NCI-H1092 treated with DMSO at 0.1 percent for 48 hours (cell line): ENCODE measurements around the gene SEC14L1.
"Not testable (repeated sequence)": the region's sequence is repeated elsewhere in the genome, so short reads cannot be mapped to it uniquely, and the experiment has no call there.

Source experiments
- DNase-seq: peaks from one replicate; lab custom pipeline; 2025; lab: John Stamatoyannopoulos, UW

Gene SEC14L1

GRCh38 chr17:77141846-77142449 is 1.2 kb downstream of the SEC14L1 start:
- no peak for DNase-seq

DNA sequence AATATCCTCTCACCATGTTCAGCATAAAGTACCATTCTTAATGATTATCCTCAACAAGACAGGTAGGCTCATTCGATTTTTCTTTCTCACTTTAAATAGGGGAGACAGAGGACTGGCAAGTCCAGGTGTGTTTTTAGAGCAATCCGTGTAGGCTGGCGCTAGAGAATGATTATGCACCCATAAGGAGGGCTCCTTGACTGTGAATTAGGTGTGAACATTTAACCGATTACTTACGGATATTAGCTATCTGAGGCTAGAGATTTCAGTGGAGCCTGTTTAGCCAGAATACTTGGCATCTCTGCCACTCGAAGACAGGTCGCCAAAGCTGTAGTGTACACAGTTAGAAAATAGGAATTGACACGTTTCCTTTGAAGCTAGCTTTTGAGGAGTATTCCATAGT is 1.9 kb downstream of the SEC14L1 start:
- no peak for DNase-seq

DNA sequence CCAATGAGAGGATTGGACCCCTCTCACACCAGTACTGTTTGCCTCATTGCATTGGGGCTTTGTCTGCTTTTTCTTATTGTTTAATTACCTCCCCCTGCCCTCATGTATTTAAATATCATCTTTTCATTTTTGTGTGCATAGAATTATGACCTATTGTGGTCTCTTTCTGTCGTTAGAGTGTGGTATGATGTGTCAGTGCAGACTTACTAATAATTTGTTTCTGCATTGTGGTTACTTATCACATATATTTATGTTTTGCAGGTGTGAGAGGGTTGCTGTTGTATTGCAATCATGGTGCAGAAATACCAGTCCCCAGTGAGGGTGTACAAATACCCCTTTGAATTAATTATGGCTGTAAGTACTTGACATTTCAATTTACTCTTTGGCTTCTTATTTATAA is 2.5 kb downstream of the SEC14L1 start:
- no peak for DNase-seq

DNA sequence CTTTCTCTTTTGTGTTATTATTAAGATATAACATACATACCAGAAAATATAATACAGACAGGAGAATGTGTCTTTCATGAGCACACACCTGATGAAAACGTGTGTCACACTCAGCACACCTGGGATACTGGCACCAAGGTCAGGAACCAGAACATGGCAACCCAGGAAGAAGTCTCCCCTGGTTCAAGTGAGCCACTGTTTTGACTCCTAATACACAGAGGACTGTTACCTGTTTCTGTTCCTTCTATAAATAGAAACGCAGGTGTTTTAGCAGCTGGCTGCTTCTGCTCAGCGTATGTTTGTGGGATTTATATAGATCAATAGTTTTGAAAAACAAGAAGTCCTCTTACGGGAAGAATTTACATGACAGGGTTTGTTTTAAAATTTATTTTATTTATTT is 3.5 kb downstream of the SEC14L1 start:
- no peak for DNase-seq

GRCh38 chr17:77145224-77145611 is 4.4 kb downstream of the SEC14L1 start:
- DNase-seq, result no peak

DNA sequence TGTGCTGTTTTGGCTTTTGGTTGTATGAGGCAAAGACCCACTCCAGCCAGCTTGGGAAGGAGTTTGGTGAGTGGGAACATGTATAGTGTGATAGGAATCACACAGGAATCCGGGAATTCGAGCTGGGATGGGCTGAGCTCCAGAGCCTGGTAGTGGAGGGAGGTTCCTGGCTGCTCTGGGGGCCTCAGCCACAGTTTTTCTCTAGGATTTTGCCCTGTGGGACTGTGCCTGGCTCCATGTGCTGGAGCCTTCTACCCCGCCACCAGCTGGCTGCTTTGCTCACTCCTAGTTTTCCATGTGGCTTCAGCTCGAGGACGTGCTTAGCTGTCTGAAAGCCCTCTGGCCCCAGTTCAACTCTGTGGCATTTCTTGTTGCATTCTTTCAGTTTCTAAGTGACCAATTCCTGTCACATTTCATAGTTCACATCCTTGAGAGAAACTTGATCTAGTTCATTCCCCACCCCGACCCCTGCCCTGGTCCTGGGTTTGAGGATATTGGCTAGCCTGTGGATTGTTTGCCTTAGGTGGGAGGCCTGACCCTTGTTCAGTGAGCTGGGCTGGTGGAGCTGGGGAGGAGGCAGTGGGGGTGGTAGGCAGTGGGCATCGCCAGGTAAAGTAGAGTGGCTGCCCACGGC is 5.0 kb downstream of the SEC14L1 start:
- DNase-seq, result no peak

DNA sequence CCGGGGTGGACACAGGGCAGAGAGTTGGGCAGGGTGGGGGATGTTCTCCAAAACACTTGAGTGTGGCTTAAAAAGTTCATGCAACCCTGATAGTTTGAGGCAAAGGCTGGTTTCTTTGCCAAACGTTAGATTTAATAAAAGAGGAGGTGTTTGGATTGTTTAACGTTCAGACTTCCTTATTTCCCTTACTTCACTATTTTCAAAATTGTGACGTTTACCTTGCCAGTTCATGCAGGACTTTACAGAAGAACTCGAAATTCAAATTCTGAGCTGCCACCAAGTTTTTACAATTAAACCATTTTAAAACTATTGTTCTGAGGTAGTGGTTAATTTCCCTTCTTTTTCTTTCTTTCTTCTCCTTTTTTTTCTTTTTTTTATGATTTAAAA is 5.5 kb downstream of the SEC14L1 start:
- DNase-seq, result no peak

DNA sequence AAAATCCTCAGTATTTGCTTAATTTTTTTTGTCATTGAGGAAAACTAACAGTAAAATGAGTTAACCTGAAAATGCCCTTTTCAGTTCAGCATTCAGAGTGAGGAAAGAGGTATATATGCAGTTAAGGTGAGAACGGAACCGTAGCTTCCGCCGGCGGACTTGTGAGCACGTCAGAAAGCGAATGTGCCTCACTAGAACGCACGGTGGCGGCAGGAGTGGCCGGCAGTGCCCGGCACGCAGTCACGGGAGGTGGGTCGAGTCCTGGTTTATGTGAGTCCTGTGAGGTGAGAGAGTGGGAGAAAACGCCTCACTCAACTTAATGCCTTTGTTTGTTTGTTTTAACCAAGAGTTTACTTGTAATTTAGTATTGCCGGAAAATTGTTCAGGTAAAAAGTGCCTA is 6.1 kb downstream of the SEC14L1 start:
- DNase-seq, result no peak

GRCh38 chr17:77147357-77147801 is 6.6 kb downstream of the SEC14L1 start:
- DNase-seq, result no peak

- no peak for DNase-seq
Measured at GRCh38 chr17:77148077-77148939, 7.5 kb downstream of the SEC14L1 start.

- DNase-seq, result no peak
Measured at GRCh38 chr17:77148940-77149510, 8.3 kb downstream of the SEC14L1 start.

DNA sequence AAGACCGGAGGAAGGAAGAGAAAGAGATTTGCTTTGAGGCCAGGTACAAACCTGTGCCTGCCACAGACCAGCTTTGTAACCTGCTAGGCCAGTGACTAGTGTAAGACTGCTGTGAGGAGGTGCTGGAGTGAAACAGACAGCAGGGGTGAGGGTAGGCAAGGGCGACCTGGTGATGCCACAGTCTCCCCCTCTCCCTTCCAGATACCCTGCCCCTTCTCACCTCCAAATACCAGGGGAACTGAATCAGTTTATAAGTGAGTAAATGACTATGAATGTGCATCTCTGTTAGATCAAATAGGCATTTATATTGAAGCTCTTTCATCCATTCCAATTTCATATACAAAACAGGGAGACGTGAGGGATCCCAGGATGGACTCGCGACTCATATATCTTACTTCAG is 9.4 kb downstream of the SEC14L1 start:
- DNase-seq, result no peak

- DNase-seq, result no peak
Measured at GRCh38 chr17:77151186-77151585, 10.4 kb downstream of the SEC14L1 start.

DNA sequence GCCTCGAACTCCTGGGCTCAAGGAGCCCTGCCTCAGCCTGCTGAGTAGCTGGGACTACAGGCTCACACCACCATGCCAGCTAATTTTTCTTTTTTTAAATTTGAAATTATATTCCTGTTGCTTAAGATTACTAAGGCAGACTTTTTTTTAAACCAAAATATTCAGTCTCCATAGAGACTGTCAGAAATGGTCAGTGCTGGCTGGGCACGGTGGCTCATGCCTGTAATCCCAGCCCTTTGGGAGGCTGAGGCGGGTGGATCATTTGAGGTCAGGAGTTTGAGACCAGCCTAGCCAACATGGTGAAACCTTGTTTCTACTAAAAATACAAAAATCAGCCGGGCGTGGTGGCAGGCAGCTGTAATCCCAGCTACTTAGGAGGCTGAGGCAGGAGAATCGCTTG is 11.3 kb downstream of the SEC14L1 start:
- not testable (repeated sequence) for DNase-seq

DNA sequence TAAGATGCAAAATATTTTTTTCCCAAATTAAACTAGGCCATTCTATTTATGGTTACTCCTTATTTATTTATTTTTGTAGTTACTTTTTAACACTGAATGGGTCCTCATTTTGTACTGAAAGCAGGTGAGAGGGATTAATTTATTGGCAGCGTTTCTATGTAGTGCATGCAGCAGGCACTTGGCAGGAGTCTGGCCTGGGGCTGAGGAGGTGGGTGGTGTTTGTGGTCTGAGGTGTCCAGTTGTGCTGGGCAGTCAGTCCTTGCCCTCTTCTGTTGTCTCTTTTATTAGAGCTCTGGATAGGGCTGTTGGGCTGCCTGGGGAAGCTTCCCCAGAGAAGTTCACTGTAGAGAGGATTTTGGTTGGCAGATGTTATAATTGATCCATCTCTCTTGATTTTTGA is 12.7 kb downstream of the SEC14L1 start:
- peak; percentile 43 for DNase-seq

DNA sequence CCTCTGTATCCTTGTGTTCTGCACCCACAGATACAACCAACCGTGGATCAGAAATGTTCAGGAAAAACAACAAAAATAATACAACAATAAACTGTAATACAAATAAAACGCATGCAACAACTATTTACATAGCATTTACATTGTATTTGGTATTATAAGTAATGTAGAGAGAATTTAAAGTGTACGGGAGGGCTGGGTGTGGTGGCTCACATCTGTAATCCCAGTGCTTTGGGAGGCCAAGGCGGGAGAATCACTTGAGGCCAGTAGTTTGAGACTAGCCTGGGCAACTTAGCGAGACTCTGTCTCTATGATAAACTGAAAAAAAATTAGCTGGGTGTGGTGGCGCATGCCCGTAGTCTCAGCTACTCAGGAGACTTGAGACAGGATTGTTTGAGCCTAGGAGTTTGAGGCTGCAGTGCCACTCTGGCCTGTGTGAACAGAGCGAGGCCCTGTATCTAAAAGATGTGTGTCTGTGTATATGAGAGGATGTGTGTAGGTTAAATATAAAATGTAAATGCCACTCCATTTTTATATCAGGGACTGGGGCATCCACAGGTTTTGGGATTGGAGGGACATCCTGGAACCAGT is 13.3 kb downstream of the SEC14L1 start:
- no peak for DNase-seq

DNA sequence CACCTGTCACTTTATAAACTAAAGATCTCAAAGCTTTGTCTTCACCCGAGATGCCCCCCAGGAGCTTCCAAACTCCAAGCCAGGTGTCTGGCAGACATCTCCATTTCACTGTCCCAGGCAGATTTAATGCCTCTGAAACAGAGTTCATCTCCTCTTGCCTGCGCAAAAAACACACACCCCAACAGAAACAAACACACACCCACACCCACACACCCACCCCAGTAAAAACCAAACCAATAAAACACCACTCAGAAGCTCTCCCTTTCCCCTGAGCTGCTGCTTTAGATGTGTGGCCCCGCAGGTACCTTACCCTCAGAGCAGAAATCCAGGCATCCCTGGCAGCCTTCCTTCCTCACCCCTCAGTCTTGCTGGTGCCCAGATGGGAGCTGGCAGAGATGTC is 14.4 kb downstream of the SEC14L1 start:
- no peak for DNase-seq

DNA sequence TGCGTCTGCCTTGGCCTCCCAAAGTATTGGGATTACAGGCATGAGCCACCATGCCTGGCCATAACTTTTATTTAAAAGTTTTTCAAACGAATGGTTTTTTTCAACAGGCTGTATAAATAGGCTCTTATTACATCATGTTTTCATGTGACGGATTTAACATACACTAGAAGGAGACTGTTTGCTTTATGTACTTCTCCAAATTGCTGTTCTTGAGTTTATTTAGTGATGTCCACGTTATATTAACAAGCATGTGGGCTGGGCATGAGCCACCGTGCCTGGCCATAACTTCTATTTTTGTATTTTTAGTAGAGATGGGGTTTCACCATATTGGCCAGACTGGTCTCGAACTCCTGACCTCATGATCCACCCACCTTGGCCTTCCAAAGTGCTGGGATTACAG is 17.0 kb downstream of the SEC14L1 start:
- DNase-seq, result not testable (repeated sequence)

DNA sequence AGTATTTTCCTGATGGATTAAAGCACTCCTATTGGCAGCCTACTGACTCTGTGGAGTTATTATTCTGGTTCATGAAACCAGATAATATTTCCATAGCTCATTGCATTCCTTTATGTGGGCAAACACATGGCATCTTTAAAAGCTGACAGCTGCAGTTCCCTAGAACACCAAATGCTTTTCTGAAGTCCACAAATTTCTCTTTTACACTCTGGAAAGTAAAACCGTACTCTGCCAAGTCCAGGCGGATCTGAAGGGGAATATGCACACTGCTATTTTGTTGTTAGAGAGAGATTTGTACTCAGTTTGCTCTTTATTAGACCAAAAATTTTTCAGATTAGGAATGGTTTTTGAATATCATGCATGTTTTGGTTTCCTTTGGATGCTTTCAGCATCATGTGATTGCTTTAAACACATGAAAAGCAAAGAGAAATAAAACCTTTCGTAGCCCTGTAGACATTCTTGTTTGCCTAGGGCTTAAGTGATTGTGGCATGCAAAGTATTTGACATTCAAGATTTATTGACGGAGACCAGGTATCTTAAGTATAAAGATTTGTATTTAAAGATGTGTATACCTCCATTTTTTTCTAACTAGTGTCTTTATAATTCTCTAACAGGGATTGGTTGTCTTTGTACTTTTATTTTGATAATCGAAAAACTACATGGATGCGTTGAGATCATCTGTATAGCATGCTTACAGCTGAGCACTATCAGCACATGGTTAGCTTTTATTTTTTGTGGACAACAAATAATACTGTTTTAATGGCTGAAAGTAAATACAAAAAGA is 19.5 kb downstream of the SEC14L1 start:
- peak; percentile 75 for DNase-seq

DNA sequence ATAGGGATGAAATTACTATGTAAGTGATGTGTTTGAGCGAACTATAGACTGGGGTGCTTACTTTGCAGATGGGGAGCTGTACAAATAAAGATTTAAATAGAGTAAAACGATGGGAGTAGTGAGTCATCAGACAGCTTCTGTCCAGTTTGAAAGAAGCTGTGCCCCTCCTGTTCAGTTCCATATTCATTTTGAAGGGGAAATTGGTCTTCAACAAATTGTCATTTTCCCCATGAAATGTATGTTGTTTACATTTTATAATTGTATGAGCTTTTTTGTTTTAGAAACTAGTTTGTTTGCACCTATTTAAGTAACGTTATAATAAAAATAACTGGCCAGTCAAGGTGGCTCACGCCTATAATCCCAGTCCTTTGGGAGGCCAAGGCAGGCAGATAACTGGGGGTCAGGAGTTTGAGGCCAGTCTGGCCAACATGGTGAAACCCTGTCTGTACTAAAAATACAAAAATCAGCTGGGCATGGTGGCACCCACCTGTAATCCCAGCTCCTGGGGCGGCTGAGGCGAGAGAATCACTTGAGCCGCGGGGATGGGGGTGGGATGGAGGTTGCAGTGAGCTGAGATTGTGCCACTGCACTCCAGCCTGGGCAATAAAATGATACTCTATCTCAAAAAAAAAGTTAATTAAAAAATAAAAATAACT is 20.2 kb downstream of the SEC14L1 start:
- DNase-seq, result peak; percentile 76

DNA sequence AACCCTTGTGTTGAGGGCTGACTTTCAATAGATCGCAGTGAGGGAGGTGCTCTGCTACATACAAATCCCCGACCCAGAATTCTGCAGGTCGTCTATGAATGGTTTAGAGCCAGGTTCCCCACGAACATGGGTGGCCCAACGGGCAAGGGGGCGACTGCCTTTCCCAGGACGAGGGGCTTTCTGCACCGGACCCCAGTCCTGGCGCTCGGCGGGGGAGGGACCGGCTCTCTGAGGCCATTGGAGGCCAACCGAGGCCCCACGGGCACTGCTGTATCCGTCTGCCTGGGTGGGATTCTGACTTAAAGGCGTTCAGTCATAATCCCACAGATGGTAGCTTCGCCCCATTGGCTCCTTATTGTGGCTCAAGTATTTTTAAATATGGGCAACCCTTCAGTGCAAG is 21.2 kb downstream of the SEC14L1 start:
- no peak for DNase-seq
